Stimulated activated CD8-positive, alpha-beta memory T cell treated with anti-CD3 and anti-CD28 coated beads, Interleukin-2, amount 100 ng/mL, for 48 hours (primary cell): ENCODE measurements around the gene PTPRCAP.
A peak's percentile ranks its signal among the peaks of the same experiment; 100 is the strongest.

ENCODE experiments used
- DNase-seq, 2 donors: peaks; one replicate each; pipeline ENCODE4 v3.0.0-alpha.2; 2020; ENCODE audit warnings: low read depth in 2 of 2

PTPRCAP gene

GRCh38 chr11:67396587-67397389 lies 40.7 kb downstream of the PTPRCAP start:
- no peak for DNase-seq

- no peak for DNase-seq
Measured at GRCh38 chr11:67396259-67396581, 41.3 kb downstream of the PTPRCAP start.

GRCh38 chr11:67395555-67396258 lies 41.8 kb downstream of the PTPRCAP start:
- no peak for DNase-seq

DNA sequence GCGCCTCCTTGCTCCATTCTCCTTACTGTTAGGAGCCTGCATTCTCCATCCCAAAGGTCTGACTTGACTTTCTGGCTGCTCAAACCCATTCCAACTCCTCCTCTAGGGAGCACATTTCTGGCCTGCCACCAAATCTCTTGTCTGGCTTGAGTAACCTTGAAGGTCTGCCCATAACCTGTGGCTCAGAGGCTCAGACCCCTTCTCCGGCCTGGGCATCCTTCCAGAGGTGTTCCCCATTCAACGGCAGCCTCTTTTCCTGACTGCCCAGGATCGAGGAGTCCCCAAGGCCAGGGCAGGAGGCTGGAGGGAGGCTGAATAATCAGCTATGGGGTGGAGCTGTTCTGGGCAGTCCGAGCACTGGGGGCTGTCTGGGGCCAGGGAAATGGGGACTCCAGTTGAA lies 43.5 kb downstream of the PTPRCAP start:
- no peak for DNase-seq

DNA sequence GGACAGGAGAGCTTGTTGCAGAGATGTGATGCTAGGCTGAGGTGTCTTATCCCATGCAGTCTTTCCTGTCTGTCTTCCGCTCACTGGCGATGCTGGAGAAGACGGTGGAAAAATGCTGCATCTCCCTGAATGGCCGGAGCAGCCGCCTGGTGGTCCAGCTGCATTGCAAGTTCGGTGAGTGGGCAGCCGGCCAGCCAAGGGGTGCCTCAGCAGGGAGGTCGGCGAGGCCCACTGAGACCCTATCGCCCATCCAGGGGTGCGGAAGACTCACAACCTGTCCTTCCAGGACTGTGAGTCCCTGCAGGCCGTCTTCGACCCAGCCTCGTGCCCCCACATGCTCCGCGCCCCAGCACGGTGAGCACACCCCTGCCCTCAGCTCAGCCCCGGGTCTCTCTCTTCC lies 44.0 kb downstream of the PTPRCAP start:
- no peak for DNase-seq

DNA sequence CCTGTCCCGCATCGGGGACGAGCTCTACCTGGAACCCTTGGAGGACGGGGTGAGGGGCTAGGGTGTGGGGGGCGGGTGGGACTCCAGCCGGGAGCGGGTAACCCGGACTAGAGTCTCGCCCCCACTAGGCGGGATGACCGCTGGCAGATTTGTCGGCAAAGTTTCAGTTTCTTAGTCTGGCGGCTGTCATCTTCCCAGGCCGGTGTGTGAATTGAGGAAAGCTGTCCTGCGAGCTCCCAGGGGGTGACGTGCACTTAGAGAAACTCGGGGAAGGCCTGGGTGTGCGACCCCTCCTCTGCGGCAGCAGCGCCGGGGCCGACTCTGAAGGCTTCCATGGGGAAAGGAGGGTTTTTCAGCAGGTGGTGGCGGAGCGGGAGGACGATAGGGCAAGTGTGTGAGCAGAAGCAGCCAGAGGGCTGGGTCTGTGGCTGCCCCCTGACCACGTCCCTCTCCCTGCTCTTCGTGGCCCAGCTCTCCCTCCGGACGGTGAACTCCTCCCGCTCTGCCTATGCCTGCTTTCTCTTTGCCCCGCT lies 45.2 kb downstream of the PTPRCAP start:
- no peak for DNase-seq

DNA sequence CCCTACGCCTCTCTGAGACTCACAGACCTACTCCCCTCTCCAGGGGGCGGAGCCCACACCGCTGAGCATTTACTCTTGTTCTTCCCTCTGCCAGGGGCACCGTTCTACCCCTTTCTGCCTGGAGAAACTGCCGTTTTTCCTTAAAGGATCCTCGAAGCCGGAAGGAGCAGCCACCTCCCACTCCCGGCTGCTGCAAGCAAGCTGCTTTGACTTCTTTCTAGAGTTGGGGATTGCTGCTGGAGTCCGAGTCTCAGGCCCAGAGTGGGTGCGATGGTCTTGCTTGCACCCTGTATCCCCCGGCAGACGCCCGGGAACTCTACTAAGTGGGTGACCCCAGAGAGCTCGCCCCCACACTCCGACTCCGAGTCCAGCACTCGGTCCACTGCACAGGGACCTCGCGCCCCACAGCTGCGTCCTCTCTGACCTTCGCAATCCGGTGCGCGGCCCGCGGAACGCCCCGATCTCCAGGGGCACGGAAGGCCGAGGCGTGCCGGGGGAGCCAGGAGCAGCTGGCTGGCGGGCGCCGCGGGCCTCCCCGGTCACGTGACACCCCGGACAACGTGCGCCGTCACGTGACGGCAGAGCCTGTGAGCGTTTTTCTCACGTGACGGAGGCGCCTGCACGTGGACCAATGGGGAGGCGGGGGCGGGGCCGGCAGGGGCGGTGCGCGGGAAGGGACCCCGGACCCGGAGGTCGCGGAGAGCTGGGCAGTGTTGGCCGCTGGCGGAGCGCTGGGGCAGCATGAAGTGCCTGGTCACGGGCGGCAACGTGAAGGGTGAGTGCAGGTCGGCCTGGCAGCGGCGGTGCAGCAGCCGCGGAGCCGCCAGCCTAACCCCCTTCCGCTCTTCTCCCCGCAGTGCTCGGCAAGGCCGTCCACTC lies 45.9 kb downstream of the PTPRCAP start, which contains the start of gene RAD9A:
Gene RAD9A (plus strand): TSS at position 683 of the 879 bp plus-strand sequence. CDS start 59 bp downstream, at position 742.
- peak; percentile 91 to 94 for DNase-seq

GRCh38 chr11:67390947-67391303 lies 46.6 kb downstream of the PTPRCAP start:
- DNase-seq: no peak

DNA sequence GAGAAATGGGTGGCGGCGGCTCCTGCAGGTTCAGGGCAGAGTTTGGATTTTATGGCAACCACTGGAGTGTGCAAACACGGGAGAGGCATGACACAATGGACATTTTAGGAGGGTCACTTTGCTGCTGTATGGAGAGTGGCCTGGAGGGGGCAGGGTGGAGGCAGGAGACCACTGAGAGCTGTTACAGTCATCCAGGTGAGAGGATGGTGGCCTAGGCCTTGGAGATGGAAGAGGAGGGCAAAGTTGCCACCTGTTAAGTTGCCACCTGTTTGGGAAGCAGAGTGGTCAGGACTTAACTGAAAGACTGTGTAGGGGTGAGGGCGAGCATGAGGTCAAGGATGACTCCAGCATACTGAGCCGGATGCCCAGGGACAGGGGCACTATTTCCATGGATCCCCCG lies 48.0 kb downstream of the PTPRCAP start:
- no peak for DNase-seq

GRCh38 chr11:67387518-67387917 lies 50.0 kb downstream of the PTPRCAP start:
- no peak for DNase-seq

GRCh38 chr11:67387069-67387468 lies 50.4 kb downstream of the PTPRCAP start:
- DNase-seq: no peak
